Mesenchymal stem cell (in vitro differentiated cells and primary cell): Measurements from ENCODE around the gene CSN3.
"Not testable (repeated sequence)": the region's sequence is repeated elsewhere in the genome, so short reads cannot be mapped to it uniquely, and the experiment has no call there.

ENCODE experiments used
- DNase-seq: peaks from one replicate; pipeline ENCODE4 v3.0.0-alpha.2; 2013
- H2AFZ ChIP-seq: one replicate; pipeline ENCODE4 v1.6.1; 2013; ENCODE audit warnings: low read depth, mild to moderate bottlenecking, control low read depth, inconsistent platforms, low read length, moderate library complexity
- H2AK5ac ChIP-seq: 2 replicates; pipeline ENCODE4 v1.6.1; 2013; ENCODE audit warnings: low read length, moderate library complexity, mild to moderate bottlenecking, inconsistent platforms; ENCODE audit not compliant: severe bottlenecking
- H2BK120ac ChIP-seq: one replicate; pipeline ENCODE4 v1.6.1; 2013; ENCODE audit warnings: low read depth, mild to moderate bottlenecking, inconsistent platforms, low read length, moderate library complexity
- H2BK12ac ChIP-seq, 2 experiments: one replicate each; pipeline ENCODE4 v1.6.1; 2013; ENCODE audit warnings: inconsistent platforms in 2 of 2, low read length in 2 of 2, mild to moderate bottlenecking in 2 of 2, moderate library complexity in 2 of 2, control low read depth in 1 of 2
- H2BK15ac ChIP-seq: one replicate; pipeline ENCODE4 v1.6.1; 2013; ENCODE audit warnings: mild to moderate bottlenecking, low read depth, inconsistent platforms; ENCODE audit not compliant: poor library complexity, severe bottlenecking
- H2BK5ac ChIP-seq: 2 replicates; pipeline ENCODE4 v1.6.1; 2013; ENCODE audit warnings: low read depth, mild to moderate bottlenecking, low read length, control low read depth, inconsistent platforms; ENCODE audit not compliant: poor library complexity, severe bottlenecking
- H3K14ac ChIP-seq, 2 experiments: one replicate each; pipeline ENCODE4 v1.6.1; 2013; ENCODE audit warnings: inconsistent platforms in 2 of 2, low read length in 2 of 2, control low read depth in 1 of 2, mild to moderate bottlenecking in 1 of 2, moderate library complexity in 1 of 2
- H3K18ac ChIP-seq, 2 experiments: one replicate each; pipeline ENCODE4 v1.6.1; 2013; ENCODE audit warnings: inconsistent platforms in 2 of 2, low read length in 2 of 2, control low read depth in 1 of 2, low read depth in 1 of 2, mild to moderate bottlenecking in 1 of 2
- H3K23ac ChIP-seq, 2 experiments: one replicate each; pipeline ENCODE4 v1.6.1; 2013; ENCODE audit warnings: inconsistent platforms in 2 of 2, low read length in 2 of 2, mild to moderate bottlenecking in 2 of 2, moderate library complexity in 2 of 2, control low read depth in 1 of 2
- H3K27ac ChIP-seq: 2 replicates; pipeline ENCODE4 v1.5.1; 2013; ENCODE audit warnings: mild to moderate bottlenecking, moderate library complexity, low read length, control low read depth, inconsistent platforms; ENCODE audit not compliant: poor library complexity, severe bottlenecking
- H3K27me3 ChIP-seq, 2 experiments: 2 replicates each; pipeline versions ENCODE4 v1.6.1 to v1.7.0; 2013; ENCODE audit warnings: low read length in 2 of 2, mild to moderate bottlenecking in 2 of 2, moderate library complexity in 2 of 2, control low read depth in 1 of 2, inconsistent platforms in 1 of 2; ENCODE audit not compliant: control insufficient read depth in 1 of 2, insufficient read depth in 1 of 2
- H3K36me3 ChIP-seq, 2 experiments: 2 replicates each; pipeline versions ENCODE4 v1.6.1 to v1.7.0; 2013; ENCODE audit warnings: low read length in 2 of 2, control low read depth in 1 of 2, inconsistent platforms in 1 of 2, low read depth in 1 of 2, mild to moderate bottlenecking in 1 of 2; ENCODE audit not compliant: insufficient read depth in 2 of 2, control insufficient read depth in 1 of 2
- H3K4ac ChIP-seq, 2 experiments: one replicate each; pipeline ENCODE4 v1.6.1; 2013; ENCODE audit warnings: inconsistent platforms in 2 of 2, low read length in 2 of 2, mild to moderate bottlenecking in 2 of 2, moderate library complexity in 2 of 2, control low read depth in 1 of 2, low read depth in 1 of 2
- H3K4me1 ChIP-seq: 2 replicates; pipeline ENCODE4 v1.6.1; 2013; ENCODE audit warnings: low read depth, low read length, control low read depth; ENCODE audit not compliant: control insufficient read depth, insufficient read depth
- H3K4me2 ChIP-seq: 2 replicates; pipeline ENCODE4 v1.6.1; 2013; ENCODE audit warnings: low read length, mild to moderate bottlenecking, inconsistent platforms; ENCODE audit not compliant: poor library complexity, severe bottlenecking
- H3K4me3 ChIP-seq, 2 experiments: 2 replicates each; pipeline versions ENCODE4 v1.5.1 to v1.7.0; 2013; ENCODE audit warnings: low read length in 2 of 2, mild to moderate bottlenecking in 2 of 2, control low read depth in 1 of 2, low read depth in 1 of 2; ENCODE audit not compliant: insufficient read depth in 1 of 2
- H3K79me1 ChIP-seq: replicated peaks from 2 replicates; pipeline ENCODE4 v1.6.1; 2013; ENCODE audit warnings: mild to moderate bottlenecking, control low read depth, low read length, inconsistent platforms; ENCODE audit not compliant: poor library complexity, severe bottlenecking
- H3K9ac ChIP-seq: 2 replicates; pipeline ENCODE4 v1.7.0; 2013; ENCODE audit warnings: mild to moderate bottlenecking, low read length, moderate library complexity
- H3K9me3 ChIP-seq: 2 replicates; pipeline ENCODE4 v1.7.0; 2013; ENCODE audit warnings: mild to moderate bottlenecking, low read length; ENCODE audit not compliant: control insufficient read depth
- H4K8ac ChIP-seq: one replicate; pipeline ENCODE4 v1.6.1; 2013; ENCODE audit warnings: inconsistent platforms, mild to moderate bottlenecking, low read length, moderate library complexity
- H4K91ac ChIP-seq: one replicate; pipeline ENCODE4 v1.6.1; 2013; ENCODE audit warnings: mild to moderate bottlenecking, low read length, inconsistent platforms
- WGBS: methylation state at CpG from one replicate; pipeline ENCODE4 v1.1.7; 2013; ENCODE audit warnings: mixed read lengths; 5-methylcytosine and 5-hydroxymethylcytosine counted together

The CSN3 gene

GRCh38 chr4:70216550-70216949 lies 25.8 kb upstream of the CSN3 start:
- H2AFZ ChIP-seq, H4K8ac ChIP-seq, H3K27me3 ChIP-seq, H2BK5ac ChIP-seq, DNase-seq, H3K79me1 ChIP-seq, H2BK12ac ChIP-seq, H4K91ac ChIP-seq, H2AK5ac ChIP-seq, H2BK120ac ChIP-seq, H3K36me3 ChIP-seq, H3K4me3 ChIP-seq, H3K9ac ChIP-seq, H2BK15ac ChIP-seq, H3K14ac ChIP-seq, H3K27ac ChIP-seq, H3K18ac ChIP-seq, H3K4me1 ChIP-seq, H3K4me2 ChIP-seq, H3K23ac ChIP-seq, H3K9me3 ChIP-seq, H3K4ac ChIP-seq: not testable (repeated sequence)
- WGBS, result no CpG with 5 or more reads among the region's 1 CpG

DNA sequence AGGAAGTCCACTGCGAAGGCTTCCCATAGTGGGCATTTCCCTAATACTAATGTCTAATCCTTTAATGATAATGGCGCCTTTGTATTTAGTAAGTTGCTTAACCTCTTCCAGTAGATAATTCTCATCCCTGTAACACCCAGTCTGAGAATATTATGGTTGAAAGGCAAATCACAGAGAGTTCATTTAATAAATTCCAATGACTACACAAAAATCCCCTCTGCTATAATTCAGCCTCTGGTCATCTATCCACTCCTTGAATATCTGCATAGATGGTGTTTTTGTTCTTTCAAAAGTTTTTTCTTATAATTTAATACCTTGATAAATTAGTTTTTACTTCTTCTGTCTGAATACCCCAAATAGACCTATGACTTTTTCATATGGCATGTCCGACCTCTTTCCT lies 21.0 kb upstream of the CSN3 start:
- not testable (repeated sequence) for H3K9me3 ChIP-seq

GRCh38 chr4:70221818-70222217 lies 20.6 kb upstream of the CSN3 start:
- not testable (repeated sequence) for H3K4me2 ChIP-seq, H2BK120ac ChIP-seq, H3K23ac ChIP-seq, H4K91ac ChIP-seq, H3K18ac ChIP-seq, H2BK15ac ChIP-seq, H3K27ac ChIP-seq, H3K36me3 ChIP-seq, H2BK12ac ChIP-seq, H3K4me1 ChIP-seq, H3K79me1 ChIP-seq, H3K27me3 ChIP-seq, H3K4me3 ChIP-seq, H3K9me3 ChIP-seq, H2BK5ac ChIP-seq, H3K14ac ChIP-seq, H2AFZ ChIP-seq, H3K9ac ChIP-seq, DNase-seq, H4K8ac ChIP-seq, H2AK5ac ChIP-seq, H3K4ac ChIP-seq

More for the DNA sequence above, 21.0 kb upstream of the CSN3 start:
- DNase-seq, H4K91ac ChIP-seq, H2BK15ac ChIP-seq, H3K9ac ChIP-seq, H3K27me3 ChIP-seq, H2AK5ac ChIP-seq, H3K36me3 ChIP-seq, H3K23ac ChIP-seq, H3K79me1 ChIP-seq, H3K14ac ChIP-seq, H2BK12ac ChIP-seq, H3K4ac ChIP-seq, H3K4me2 ChIP-seq, H2BK5ac ChIP-seq, H2BK120ac ChIP-seq, H4K8ac ChIP-seq, H2AFZ ChIP-seq, H3K4me3 ChIP-seq, H3K4me1 ChIP-seq, H3K27ac ChIP-seq, H3K18ac ChIP-seq: not testable (repeated sequence)
- WGBS, result 100% methylated on average over 1 of the region's 3 CpGs

- WGBS, result no CpG with 5 or more reads among the region's 2 CpGs
- no peak for DNase-seq
- Histone ChIP-seq H3K36me3 (no peaks in the 10 kb centered on the region), H2AFZ (no peak within 1 kb of the TSS), H3K4me3 (no peak within 1 kb of the TSS), H3K9me3 (no peaks in the 10 kb centered on the region), H3K4me1 (no peaks in the 10 kb centered on the region), H2BK15ac (no peak within 1 kb of the TSS), H2BK5ac (no peak within 1 kb of the TSS), H3K4ac (no peak within 1 kb of the TSS), H2BK120ac (no peak within 1 kb of the TSS), H3K27me3 (no peaks in the 10 kb centered on the region), H3K9ac (no peak within 1 kb of the TSS), H2AK5ac (no peak within 1 kb of the TSS), H3K27ac (no peak within 1 kb of the TSS), H4K8ac (no peak within 1 kb of the TSS), H3K23ac (no peak within 1 kb of the TSS), H3K79me1 (no peaks in the 10 kb centered on the region), H4K91ac (no peak within 1 kb of the TSS), H3K18ac (no peak within 1 kb of the TSS), H3K4me2 (no peak within 1 kb of the TSS), H3K14ac (no peak within 1 kb of the TSS), H2BK12ac (no peak within 1 kb of the TSS)
These were observed 16.6 kb upstream of the CSN3 start, which contains the start of gene FDCSP for GRCh38 chr4:70225824-70226223. Gene FDCSP, plus strand, starts transcription at chr4:70226124. Its CDS starts 5,071 bp downstream, at chr4:70231195.
